Hepatocyte (in vitro differentiated cells): ENCODE data around the gene LPP. TPM values are rescaled to one million over a fixed set of nuclear protein-coding genes. Genes with fewer than 3 reads are reported as not detected.

Experiments
- DNase-seq: peaks from one replicate; pipeline ENCODE4 v3.0.0-alpha.2; 2016; ENCODE audit warnings: low spot score
- H2AFZ ChIP-seq: fragments of 200-600 bp; sonication (generic); 2 replicates; pipeline ENCODE4 v1.6.0; 2016; ENCODE audit warnings: antibody characterized with exemption, mild to moderate bottlenecking
- H3K27ac ChIP-seq: fragments of 200-600 bp; sonication (generic); 2 replicates; pipeline ENCODE4 v1.5.1; 2016; ENCODE audit warnings: mild to moderate bottlenecking
- H3K27me3 ChIP-seq: fragments of 200-600 bp; sonication (generic); 2 replicates; pipeline ENCODE4 v1.6.1; 2016
- H3K36me3 ChIP-seq: fragments of 200-600 bp; sonication (generic); replicated peaks from 2 replicates; pipeline ENCODE4 v1.5.1; 2016; ENCODE audit warnings: low read depth; ENCODE audit not compliant: insufficient read depth
- H3K4me1 ChIP-seq: fragments of 200-600 bp; sonication (generic); 2 replicates; pipeline ENCODE4 v1.5.1; 2016; ENCODE audit warnings: mild to moderate bottlenecking, moderate library complexity; ENCODE audit not compliant: insufficient read depth
- H3K4me2 ChIP-seq: fragments of 200-600 bp; sonication (generic); 2 replicates; pipeline ENCODE4 v1.6.0; 2016
- H3K4me3 ChIP-seq: fragments of 200-600 bp; sonication (generic); 2 replicates; pipeline ENCODE4 v1.5.1; 2016; ENCODE audit warnings: mild to moderate bottlenecking
- H3K79me2 ChIP-seq: fragments of 200-600 bp; sonication (generic); 2 replicates; pipeline ENCODE4 v1.6.0; 2017; ENCODE audit warnings: mild to moderate bottlenecking
- H3K9me2 ChIP-seq: fragments of 200-600 bp; sonication (generic); replicated peaks from 2 replicates; pipeline ENCODE4 v1.6.0; 2017; ENCODE audit warnings: mild to moderate bottlenecking; ENCODE audit not compliant: insufficient read depth
- H3K9me3 ChIP-seq: fragments of 200-600 bp; sonication (generic); 2 replicates; pipeline ENCODE4 v1.5.1; 2016; ENCODE audit warnings: low read depth, mild to moderate bottlenecking
- H4K20me1 ChIP-seq: fragments of 200-600 bp; sonication (generic); 2 replicates; pipeline ENCODE4 v1.6.0; 2016; ENCODE audit warnings: mild to moderate bottlenecking; ENCODE audit not compliant: insufficient read depth, poor library complexity, severe bottlenecking
- EZH2 ChIP-seq: fragments of 200-600 bp; sonication (generic); IDR thresholded peaks from 2 replicates; pipeline ENCODE4 v1.6.1; 2016; ENCODE audit warnings: antibody characterized with exemption, mild to moderate bottlenecking, borderline replicate concordance
- EZH2phosphoT487 ChIP-seq: fragments of 200-600 bp; sonication (generic); IDR thresholded peaks from one replicate; pipeline ENCODE4 v1.6.1; 2018; ENCODE audit warnings: antibody characterized with exemption, mild to moderate bottlenecking, low read depth, moderate library complexity; ENCODE audit not compliant: unreplicated experiment, severe bottlenecking
- WGBS: methylation state at CpG from one replicate; pipeline ENCODE4 v1.1.6; 2016; ENCODE audit warnings: low lambda C conversion rate; ENCODE audit errors: missing lambda C conversion rate; 5-methylcytosine and 5-hydroxymethylcytosine counted together
- polyA plus RNA-seq: library from polyadenylated mRNA; unstranded; fragments of >200 nt; fragmentation: Nextera tagmentation; extraction: Ambion mirVana; gene quantifications from 2 replicates; pipeline ENCODE4 v1.2.1, GENCODE V29; 2016
- total RNA-seq: library from RNA; depleted of rRNA; stranded (reverse); fragments of >200 nt; gene quantifications from 2 replicates; pipeline ENCODE4 v1.2.3, GENCODE V29; 2014
- TF ChIP-seq, protein P1 (sequence below): fragments of 200-600 bp; sonication (generic); IDR thresholded peaks from 2 replicates; pipeline ENCODE4 v1.5.1; 2016; ENCODE audit warnings: antibody characterized with exemption, mild to moderate bottlenecking; ENCODE audit not compliant: poor library complexity

LPP gene
- total and polyA plus RNA-seq, 2 experiments from 2014 or later: 53.2 to 73.8 TPM

DNA sequence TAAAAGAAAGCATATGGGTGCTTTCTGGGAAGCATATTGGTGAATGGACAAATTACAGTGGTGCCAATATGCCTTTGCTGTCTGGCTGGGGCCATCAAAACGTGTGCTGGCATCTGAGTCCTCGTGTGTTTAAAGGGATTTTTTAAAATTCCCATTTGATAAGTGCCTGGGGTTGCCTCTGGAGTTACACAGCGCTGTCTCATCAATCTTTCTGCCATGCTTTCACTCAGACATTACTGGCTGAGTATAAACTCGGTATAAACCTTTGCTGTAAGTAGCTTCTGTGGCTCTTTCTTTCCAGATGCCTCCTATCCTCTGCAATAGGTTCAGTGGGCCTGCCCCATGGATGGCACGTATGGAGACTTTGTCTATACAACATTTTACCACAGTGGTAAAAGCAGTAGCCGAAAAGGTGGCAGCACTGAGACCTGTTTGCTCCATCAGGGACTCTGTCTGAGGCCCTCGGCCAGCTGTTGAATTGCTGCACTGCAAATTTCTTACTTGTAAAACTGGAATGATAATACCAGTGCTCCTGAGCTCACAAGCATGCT is 195.5 kb downstream of the LPP start:
- 70% methylated on average over 7 of the region's 7 CpGs for WGBS
- TF ChIP-seq EZH2 (no peak), EZH2phosphoT487 (no peak)
- TF ChIP-seq, protein P1, sequence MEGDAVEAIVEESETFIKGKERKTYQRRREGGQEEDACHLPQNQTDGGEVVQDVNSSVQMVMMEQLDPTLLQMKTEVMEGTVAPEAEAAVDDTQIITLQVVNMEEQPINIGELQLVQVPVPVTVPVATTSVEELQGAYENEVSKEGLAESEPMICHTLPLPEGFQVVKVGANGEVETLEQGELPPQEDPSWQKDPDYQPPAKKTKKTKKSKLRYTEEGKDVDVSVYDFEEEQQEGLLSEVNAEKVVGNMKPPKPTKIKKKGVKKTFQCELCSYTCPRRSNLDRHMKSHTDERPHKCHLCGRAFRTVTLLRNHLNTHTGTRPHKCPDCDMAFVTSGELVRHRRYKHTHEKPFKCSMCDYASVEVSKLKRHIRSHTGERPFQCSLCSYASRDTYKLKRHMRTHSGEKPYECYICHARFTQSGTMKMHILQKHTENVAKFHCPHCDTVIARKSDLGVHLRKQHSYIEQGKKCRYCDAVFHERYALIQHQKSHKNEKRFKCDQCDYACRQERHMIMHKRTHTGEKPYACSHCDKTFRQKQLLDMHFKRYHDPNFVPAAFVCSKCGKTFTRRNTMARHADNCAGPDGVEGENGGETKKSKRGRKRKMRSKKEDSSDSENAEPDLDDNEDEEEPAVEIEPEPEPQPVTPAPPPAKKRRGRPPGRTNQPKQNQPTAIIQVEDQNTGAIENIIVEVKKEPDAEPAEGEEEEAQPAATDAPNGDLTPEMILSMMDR: peak; percentile 6
- Histone ChIP-seq H3K36me3 (no peaks in the 10 kb centered on the region), H3K4me2 (peak overlapping the region; percentile 14), H4K20me1 (no peaks in the 10 kb centered on the region), H3K79me2 (peaks cover 49% of the 10 kb centered on the region), H3K27me3 (no peaks in the 10 kb centered on the region), H3K27ac (peak overlapping the region; percentile 81), H3K4me3 (no peak overlapping the region), H3K4me1 (peaks cover 36% of the 10 kb centered on the region), H3K9me3 (no peaks in the 10 kb centered on the region), H2AFZ (no peak overlapping the region), H3K9me2 (no peaks in the 10 kb centered on the region)
- no peak for DNase-seq

DNA sequence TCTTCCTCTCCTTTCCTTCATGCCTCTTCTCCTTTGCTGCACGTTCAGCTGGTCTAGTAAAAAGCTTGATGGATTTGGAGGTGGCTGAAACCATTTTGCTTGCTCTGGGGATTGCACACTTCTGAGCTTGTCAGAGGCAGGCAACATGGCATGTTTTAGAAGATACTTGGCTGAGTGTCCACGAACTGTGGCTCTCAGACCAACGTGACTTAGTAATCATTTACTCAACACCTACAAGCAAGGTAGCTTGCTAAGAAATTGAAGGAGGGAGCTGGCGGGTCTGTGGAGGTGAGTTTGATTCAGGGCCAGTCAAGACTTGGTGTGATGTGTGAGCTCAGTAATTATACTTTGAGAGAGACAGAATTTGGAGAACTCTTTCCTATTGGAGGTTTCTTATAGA is 196.0 kb downstream of the LPP start:
- Histone ChIP-seq H4K20me1 (no peaks in the 10 kb centered on the region), H3K27ac (peak overlapping the region; percentile 81), H2AFZ (no peak overlapping the region), H3K27me3 (no peaks in the 10 kb centered on the region), H3K4me1 (peaks cover 32% of the 10 kb centered on the region), H3K9me2 (no peaks in the 10 kb centered on the region), H3K36me3 (no peaks in the 10 kb centered on the region), H3K79me2 (peaks cover 53% of the 10 kb centered on the region), H3K4me2 (peak overlapping the region; percentile 14), H3K9me3 (no peaks in the 10 kb centered on the region), H3K4me3 (no peak overlapping the region)
- DNase-seq: no peak
- TF ChIP-seq, protein P1: no peak
- no peak for TF ChIP-seq EZH2phosphoT487
- no peak for TF ChIP-seq EZH2
- WGBS: 59% methylated on average over 4 of the region's 4 CpGs

DNA sequence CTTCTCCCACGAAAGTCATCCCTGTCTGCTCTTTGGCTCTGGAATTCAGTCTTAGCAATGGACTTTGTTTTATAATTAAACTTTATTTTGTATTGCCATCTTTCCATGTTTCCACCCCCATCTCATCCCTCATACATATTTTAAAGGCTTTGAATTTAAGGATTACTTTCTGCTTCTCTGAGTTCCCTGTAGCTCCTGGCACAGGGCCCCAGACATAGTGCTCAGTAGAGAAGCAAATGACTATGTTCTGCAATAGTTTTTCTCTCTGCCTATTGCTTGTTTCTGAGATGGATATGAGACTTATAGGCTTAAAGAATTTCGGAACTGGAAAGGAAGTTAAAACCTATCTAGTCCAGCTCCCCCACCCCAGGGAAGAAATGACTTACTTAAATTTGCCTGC is 197.0 kb downstream of the LPP start:
- Histone ChIP-seq H3K79me2 (peaks cover 56% of the 10 kb centered on the region), H3K27ac (no peak overlapping the region), H3K4me2 (no peak overlapping the region), H3K9me2 (no peaks in the 10 kb centered on the region), H3K27me3 (no peaks in the 10 kb centered on the region), H3K9me3 (no peaks in the 10 kb centered on the region), H3K4me1 (peaks cover 28% of the 10 kb centered on the region), H3K36me3 (no peaks in the 10 kb centered on the region), H3K4me3 (no peak overlapping the region), H2AFZ (no peak overlapping the region), H4K20me1 (no peaks in the 10 kb centered on the region)
- 96% methylated on average over 2 of the region's 2 CpGs for WGBS
- no peak for DNase-seq
- TF ChIP-seq, protein P1: no peak
- TF ChIP-seq EZH2: no peak
- no peak for TF ChIP-seq EZH2phosphoT487

DNA sequence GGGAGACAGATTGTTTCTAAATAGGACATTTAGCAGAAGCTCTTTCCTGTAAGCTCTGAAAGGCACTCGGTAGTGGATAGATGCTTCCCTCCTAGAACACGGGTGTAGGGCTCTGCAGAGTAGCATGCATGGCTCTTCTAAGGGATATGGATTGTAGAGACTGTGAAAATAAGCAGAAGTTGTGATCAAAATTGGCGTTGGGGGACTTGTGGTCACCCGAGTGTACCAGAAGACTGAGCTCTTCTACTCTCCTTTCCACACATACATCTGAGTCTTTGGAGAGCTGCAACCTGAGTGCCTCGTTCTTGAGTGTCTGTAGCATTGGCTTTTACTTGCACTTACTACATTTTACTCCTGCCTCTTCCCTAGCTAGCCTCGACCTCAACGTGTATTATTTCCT is 197.7 kb downstream of the LPP start:
- no peaks in the 10 kb centered on the region for H3K36me3 ChIP-seq
- peaks cover 28% of the 10 kb centered on the region for H3K4me1 ChIP-seq
- no peak overlapping the region for H3K4me3 ChIP-seq
- no peaks in the 10 kb centered on the region for H3K9me3 ChIP-seq
- no peaks in the 10 kb centered on the region for H3K9me2 ChIP-seq
- H3K4me2 ChIP-seq: no peak overlapping the region
- H3K27me3 ChIP-seq: no peaks in the 10 kb centered on the region
- TF ChIP-seq EZH2: no peak
- TF ChIP-seq, protein P1: no peak
- TF ChIP-seq EZH2phosphoT487: no peak
- H2AFZ ChIP-seq: no peak overlapping the region
- H3K79me2 ChIP-seq: peaks cover 60% of the 10 kb centered on the region
- H3K27ac ChIP-seq: no peak overlapping the region
- H4K20me1 ChIP-seq: no peaks in the 10 kb centered on the region
- DNase-seq: no peak
- 86% methylated on average over 7 of the region's 7 CpGs for WGBS
